Endodermal cell (in vitro differentiated cells): ENCODE measurements around the gene USH1G. TPM values are rescaled to one million over a fixed set of nuclear protein-coding genes. Genes with fewer than 3 reads are reported as not detected.

Source experiments
- DNase-seq: peaks from one replicate; pipeline ENCODE4 v3.0.0-alpha.2; 2017
- H3K27ac ChIP-seq: 2 replicates; pipeline ENCODE4 v1.5.1; 2013; ENCODE audit warnings: mild to moderate bottlenecking, low read depth, low read length, moderate library complexity
- H3K27me3 ChIP-seq: 2 replicates; pipeline ENCODE4 v1.6.1; 2013; ENCODE audit warnings: mild to moderate bottlenecking, low read length, moderate library complexity; ENCODE audit not compliant: insufficient read depth, control insufficient read depth, poor library complexity, severe bottlenecking
- H3K36me3 ChIP-seq: 2 replicates; pipeline ENCODE4 v1.7.0; 2013; ENCODE audit warnings: mild to moderate bottlenecking, low read length, moderate library complexity; ENCODE audit not compliant: control insufficient read depth, insufficient read depth
- H3K4me1 ChIP-seq: one replicate; pipeline ENCODE4 v1.7.0; 2013; ENCODE audit warnings: low read length; ENCODE audit not compliant: control insufficient read depth, insufficient read depth
- H3K4me3 ChIP-seq: 2 replicates; pipeline ENCODE4 v1.5.1; 2013; ENCODE audit warnings: mild to moderate bottlenecking, low read length, moderate library complexity
- H3K9ac ChIP-seq: 2 replicates; pipeline ENCODE4 v1.6.1; 2013; ENCODE audit warnings: mild to moderate bottlenecking, low read length, moderate library complexity; ENCODE audit not compliant: poor library complexity, severe bottlenecking; ENCODE audit errors: extremely low read depth
- H3K9me3 ChIP-seq: 2 replicates; pipeline ENCODE4 v1.6.1; 2013; ENCODE audit warnings: mild to moderate bottlenecking, low read length, moderate library complexity; ENCODE audit not compliant: control insufficient read depth
- H3K27ac Mint-ChIP-seq: 2 replicates; pipeline ENCODE4 v1.8.0; 2020; ENCODE audit warnings: mixed read lengths
- H3K27me3 Mint-ChIP-seq: 2 replicates; pipeline ENCODE4 v1.8.0; 2021; ENCODE audit warnings: mild to moderate bottlenecking, mixed read lengths; ENCODE audit not compliant: insufficient read depth
- H3K36me3 Mint-ChIP-seq: 2 replicates; pipeline ENCODE4 v1.8.0; 2020; ENCODE audit warnings: low read depth, mixed read lengths
- H3K4me1 Mint-ChIP-seq: 2 replicates; pipeline ENCODE4 v1.8.0; 2020; ENCODE audit warnings: mixed read lengths
- H3K4me3 Mint-ChIP-seq: 2 replicates; pipeline ENCODE4 v1.8.0; 2020; ENCODE audit warnings: mild to moderate bottlenecking, moderate library complexity, mixed read lengths
- H3K9me3 Mint-ChIP-seq: 2 replicates; pipeline ENCODE4 v1.8.0; 2020; ENCODE audit warnings: mild to moderate bottlenecking, mixed read lengths
- CTCF ChIP-seq: fragments of 200-600 bp; sonication (generic); conservative IDR thresholded peaks from 2 replicates; pipeline ENCODE4 v1.5.0; 2021; ENCODE audit warnings: antibody characterized with exemption, mild to moderate bottlenecking
- WGBS, 2 experiments: methylation state at CpG; one replicate each; pipeline versions ENCODE4 v1.1.5 to v1.1.7; 2013; ENCODE audit warnings: missing lambda C conversion rate in 2 of 2, mixed read lengths in 1 of 2; ENCODE audit not compliant: insufficient coverage in 1 of 2, insufficient read length in 1 of 2; 5-methylcytosine and 5-hydroxymethylcytosine counted together
- total RNA-seq, 2 donors: library from RNA; stranded (reverse); fragmentation: NEBNext Ultra II Directional in 1 of 2; extraction: Animal tissue kit (Norgen Biotek cat#: 25700) in 1 of 2; gene quantifications; 2 replicates in 1 of 2; 3 replicates in 1 of 2; pipeline ENCODE4 v1.2.1, GENCODE V29; 2021

USH1G gene
- total RNA-seq, 2 donors from 2014 or later, result 0.11 to 0.13 TPM

- no peaks in the 10 kb centered on the region for H3K4me1 Mint-ChIP-seq
- no peaks in the 10 kb centered on the region for H3K9me3 Mint-ChIP-seq
- Histone ChIP-seq H3K36me3 (no peaks in the 10 kb centered on the region), H3K27ac (no peak overlapping the region), H3K9me3 (no peaks in the 10 kb centered on the region), H3K4me3 (no peak overlapping the region), H3K27me3 (peaks cover 26% of the 10 kb centered on the region), H3K4me1 (no peaks in the 10 kb centered on the region), H3K9ac (no peak overlapping the region)
- no peak for TF ChIP-seq CTCF
- H3K27me3 Mint-ChIP-seq, result peaks cover 37% of the 10 kb centered on the region
- H3K36me3 Mint-ChIP-seq, result no peaks in the 10 kb centered on the region
- WGBS, 2 experiments, result 64 to 80% methylated on average over 3 to 4 of the region's 4 CpGs
- no peak for DNase-seq
- H3K27ac Mint-ChIP-seq, result no peak overlapping the region
- no peak overlapping the region for H3K4me3 Mint-ChIP-seq
These were observed 33.0 kb upstream of the USH1G start for GRCh38 chr17:74956093-74956492.

- no peaks in the 10 kb centered on the region for H3K36me3 Mint-ChIP-seq
- H3K27me3 ChIP-seq, result peaks cover 18% of the 10 kb centered on the region
- peaks cover 34% of the 10 kb centered on the region for H3K27me3 Mint-ChIP-seq
- H3K36me3 ChIP-seq, result no peaks in the 10 kb centered on the region
- no peak overlapping the region for H3K27ac Mint-ChIP-seq
- no peak for TF ChIP-seq CTCF
- H3K9ac ChIP-seq, result no peak overlapping the region
- H3K4me3 ChIP-seq, result no peak overlapping the region
- H3K9me3 ChIP-seq, result no peaks in the 10 kb centered on the region
- no peaks in the 10 kb centered on the region for H3K4me1 ChIP-seq
- no peak overlapping the region for H3K4me3 Mint-ChIP-seq
- no peaks in the 10 kb centered on the region for H3K4me1 Mint-ChIP-seq
- 73 to 74% methylated on average over 11 to 13 of the region's 13 CpGs for WGBS, 2 experiments
- no peak overlapping the region for H3K27ac ChIP-seq
- H3K9me3 Mint-ChIP-seq, result no peaks in the 10 kb centered on the region
- DNase-seq, result no peak
These were observed 31.8 kb upstream of the USH1G start for GRCh38 chr17:74954665-74955421.

- Mint-ChIP-seq H3K27ac (no peak overlapping the region), H3K4me1 (no peaks in the 10 kb centered on the region), H3K36me3 (no peaks in the 10 kb centered on the region), H3K4me3 (no peak overlapping the region), H3K9me3 (no peaks in the 10 kb centered on the region), H3K27me3 (peaks cover 30% of the 10 kb centered on the region)
- peaks cover 11% of the 10 kb centered on the region for H3K27me3 ChIP-seq
- no peak for TF ChIP-seq CTCF
- WGBS, 2 experiments, result 93 to 96% methylated on average over 9 to 15 of the region's 15 CpGs
- no peaks in the 10 kb centered on the region for H3K36me3 ChIP-seq
- H3K9me3 ChIP-seq, result no peaks in the 10 kb centered on the region
- no peak overlapping the region for H3K9ac ChIP-seq
- no peaks in the 10 kb centered on the region for H3K4me1 ChIP-seq
- H3K27ac ChIP-seq, result no peak overlapping the region
- no peak for DNase-seq
- no peak overlapping the region for H3K4me3 ChIP-seq
These were observed 31.1 kb upstream of the USH1G start for GRCh38 chr17:74954115-74954514.
